HepG2 (cell line): ENCODE measurements around the gene RNU11. TPM values are rescaled to one million over a fixed set of nuclear protein-coding genes. Genes with fewer than 3 reads are reported as not detected.

Experiments used
- AGO2 ChIP-seq: fragments of 200-400 bp; formaldehyde crosslinking; optimal IDR thresholded peaks from 2 replicates; pipeline ENCODE3; 2017; ENCODE audit warnings: mild to moderate bottlenecking, low read depth, low read length, moderate library complexity
- BRCA1 ChIP-seq: sonication (generic); formaldehyde crosslinking; IDR thresholded peaks from 2 replicates; pipeline ENCODE4 v1.4.0; 2020; ENCODE audit warnings: missing genetic modification reagents
- BRD4 ChIP-seq: sonication (generic); formaldehyde crosslinking; IDR thresholded peaks from 2 replicates; pipeline ENCODE4 v1.4.0; 2020; ENCODE audit warnings: missing genetic modification reagents
- EP300 ChIP-seq, 3 experiments: sonication (generic) in 1 of 3; formaldehyde crosslinking in 1 of 3; IDR thresholded peaks; 2 replicates each; pipeline versions ENCODE4 v1.5.1 to v1.6.1; 2011 to 2020; ENCODE audit warnings: low read depth in 2 of 3, low read length in 2 of 3, borderline replicate concordance in 1 of 3, improper control_type of control experiment in 1 of 3, mild to moderate bottlenecking in 1 of 3, missing genetic modification reagents in 1 of 3, moderate library complexity in 1 of 3
- FLYWCH1 ChIP-seq: sonication (generic); formaldehyde crosslinking; IDR thresholded peaks from 2 replicates; pipeline ENCODE4 v1.8.1; 2023; ENCODE audit warnings: mild to moderate bottlenecking, missing genetic modification reagents
- ISL2 ChIP-seq: sonication (generic); formaldehyde crosslinking; IDR thresholded peaks from 2 replicates; pipeline ENCODE4 v1.5.0; 2020; ENCODE audit warnings: missing genetic modification reagents
- ISX ChIP-seq: sonication (generic); formaldehyde crosslinking; conservative IDR thresholded peaks from 2 replicates; pipeline ENCODE4 v1.5.0; 2020; ENCODE audit warnings: missing genetic modification reagents
- KDM1A ChIP-seq: IDR thresholded peaks from 2 replicates; pipeline ENCODE4 v1.6.1; 2016; ENCODE audit warnings: missing compliant biosample characterization
- MAFK ChIP-seq, 2 experiments: IDR thresholded peaks in 1 of 2; conservative IDR thresholded peaks in 1 of 2; 2 replicates each; pipeline ENCODE4 v1.6.1; 2011; ENCODE audit warnings: improper control_type of control experiment in 2 of 2, low read length in 2 of 2
- MLLT10 ChIP-seq: sonication (generic); formaldehyde crosslinking; IDR thresholded peaks from 2 replicates; pipeline ENCODE4 v1.4.0; 2020; ENCODE audit warnings: missing genetic modification reagents
- MTF2 ChIP-seq: sonication (generic); formaldehyde crosslinking; IDR thresholded peaks from 2 replicates; pipeline ENCODE4 v1.5.0; 2020; ENCODE audit warnings: missing genetic modification reagents, borderline replicate concordance
- NFIB ChIP-seq: sonication (generic); formaldehyde crosslinking; IDR thresholded peaks from 2 replicates; pipeline ENCODE4 v1.9.0; 2021; ENCODE audit warnings: missing genetic modification reagents, mild to moderate bottlenecking, borderline replicate concordance
- NRL ChIP-seq: sonication (generic); formaldehyde crosslinking; IDR thresholded peaks from 2 replicates; pipeline ENCODE4 v1.5.0; 2020; ENCODE audit warnings: missing genetic modification reagents, mild to moderate bottlenecking, moderate library complexity, borderline replicate concordance
- RFX5 ChIP-seq: IDR thresholded peaks from 2 replicates; pipeline ENCODE4 v1.6.1; 2011; ENCODE audit warnings: low read depth, low read length, improper control_type of control experiment
- SP140L ChIP-seq: sonication (generic); formaldehyde crosslinking; IDR thresholded peaks from 2 replicates; pipeline ENCODE4 v1.4.0; 2020; ENCODE audit warnings: missing genetic modification reagents, borderline replicate concordance
- ZC3H4 ChIP-seq: sonication (generic); formaldehyde crosslinking; IDR thresholded peaks from 2 replicates; pipeline ENCODE4 v1.4.0; 2020; ENCODE audit warnings: missing genetic modification reagents, borderline replicate concordance
- ZFP36 ChIP-seq: fragments of 150-350 bp; IDR thresholded peaks from 2 replicates; pipeline ENCODE4 v1.6.1; 2018; ENCODE audit warnings: borderline replicate concordance, low read length, low read depth; ENCODE audit not compliant: partially characterized antibody
- ZFP37 ChIP-seq: sonication (generic); formaldehyde crosslinking; IDR thresholded peaks from 2 replicates; pipeline ENCODE4 v1.4.0; 2020; ENCODE audit warnings: missing genetic modification reagents, borderline replicate concordance
- ZNF24 ChIP-seq: fragments of 450-650 bp; IDR thresholded peaks from 2 replicates; pipeline ENCODE4 v1.6.1; 2017; ENCODE audit warnings: antibody characterized with exemption, mild to moderate bottlenecking
- ZNF335 ChIP-seq: sonication (generic); formaldehyde crosslinking; IDR thresholded peaks from 2 replicates; pipeline ENCODE4 v1.4.0; 2020; ENCODE audit warnings: missing genetic modification reagents
- ZNF468 ChIP-seq: sonication (generic); formaldehyde crosslinking; IDR thresholded peaks from 2 replicates; pipeline ENCODE4 v1.8.0; 2022; ENCODE audit warnings: mild to moderate bottlenecking, moderate library complexity, missing genetic modification reagents
- ZNF496 ChIP-seq: sonication (generic); formaldehyde crosslinking; IDR thresholded peaks from 2 replicates; pipeline ENCODE4 v1.8.1; 2023; ENCODE audit warnings: mild to moderate bottlenecking, moderate library complexity, missing genetic modification reagents; ENCODE audit not compliant: insufficient replicate concordance
- ZNF569 ChIP-seq: sonication (generic); formaldehyde crosslinking; IDR thresholded peaks from 2 replicates; pipeline ENCODE4 v1.5.0; 2020; ENCODE audit warnings: mild to moderate bottlenecking, missing genetic modification reagents, moderate library complexity, borderline replicate concordance
- ZNF605 ChIP-seq: sonication (generic); formaldehyde crosslinking; IDR thresholded peaks from 2 replicates; pipeline ENCODE4 v1.8.0; 2022; ENCODE audit warnings: mild to moderate bottlenecking, missing genetic modification reagents
- ZNF607 ChIP-seq: sonication (generic); formaldehyde crosslinking; IDR thresholded peaks from 2 replicates; pipeline ENCODE4 v1.5.1; 2020; ENCODE audit warnings: missing genetic modification reagents, mild to moderate bottlenecking, borderline replicate concordance
- ZNF7 ChIP-seq: IDR thresholded peaks from 2 replicates; pipeline ENCODE4 v1.6.1; 2016; ENCODE audit warnings: missing biosample characterization, missing genetic modification reagents
- ZNF780A ChIP-seq: sonication (generic); formaldehyde crosslinking; IDR thresholded peaks from 2 replicates; pipeline ENCODE4 v1.8.0; 2022; ENCODE audit warnings: mild to moderate bottlenecking, missing genetic modification reagents, moderate library complexity
- ZSCAN21 ChIP-seq: sonication (generic); formaldehyde crosslinking; IDR thresholded peaks from 2 replicates; pipeline ENCODE4 v1.8.0; 2022; ENCODE audit warnings: mild to moderate bottlenecking, missing genetic modification reagents, moderate library complexity, borderline replicate concordance
- polyA plus RNA-seq, 8 experiments: library from polyadenylated mRNA; depleted of rRNA in 3 of 8; stranded (reverse) in 7 of 8; unstranded in 1 of 8; fragments of >200 nt; fragmentation: Illumina TruSeq in 4 of 8; extraction: Trizol in 4 of 8; gene quantifications; 2 replicates each; pipeline versions ENCODE4 v1.2.1 to v1.2.3, GENCODE V29; 2011 to 2016; ENCODE audit warnings: low read depth in 4 of 8, missing spikeins in 1 of 8, mixed read lengths in 1 of 8; ENCODE audit not compliant: insufficient read depth in 1 of 8
- total RNA-seq, 5 experiments: library from RNA; depleted of rRNA; stranded (reverse); fragments of >200 nt; fragmentation: Illumina TruSeq; extraction: Trizol; gene quantifications; 2 replicates each; pipeline ENCODE4 v1.2.3, GENCODE V29; 2016; ENCODE audit warnings: low read depth in 1 of 5
- TF ChIP-seq, protein P1 (sequence below): sonication (generic); formaldehyde crosslinking; IDR thresholded peaks from 2 replicates; pipeline ENCODE4 v1.5.1; 2020; ENCODE audit warnings: missing genetic modification reagents, mild to moderate bottlenecking, borderline replicate concordance
- TF ChIP-seq, protein P2 (sequence below): sonication (generic); formaldehyde crosslinking; IDR thresholded peaks from 2 replicates; pipeline ENCODE4 v1.4.0; 2020; ENCODE audit warnings: missing genetic modification reagents

Gene RNU11
- total and polyA plus RNA-seq, 2 of the 13 experiments (the other 11 are each of a cell fraction or from before 2014, with no cell fraction given), result not detected

DNA sequence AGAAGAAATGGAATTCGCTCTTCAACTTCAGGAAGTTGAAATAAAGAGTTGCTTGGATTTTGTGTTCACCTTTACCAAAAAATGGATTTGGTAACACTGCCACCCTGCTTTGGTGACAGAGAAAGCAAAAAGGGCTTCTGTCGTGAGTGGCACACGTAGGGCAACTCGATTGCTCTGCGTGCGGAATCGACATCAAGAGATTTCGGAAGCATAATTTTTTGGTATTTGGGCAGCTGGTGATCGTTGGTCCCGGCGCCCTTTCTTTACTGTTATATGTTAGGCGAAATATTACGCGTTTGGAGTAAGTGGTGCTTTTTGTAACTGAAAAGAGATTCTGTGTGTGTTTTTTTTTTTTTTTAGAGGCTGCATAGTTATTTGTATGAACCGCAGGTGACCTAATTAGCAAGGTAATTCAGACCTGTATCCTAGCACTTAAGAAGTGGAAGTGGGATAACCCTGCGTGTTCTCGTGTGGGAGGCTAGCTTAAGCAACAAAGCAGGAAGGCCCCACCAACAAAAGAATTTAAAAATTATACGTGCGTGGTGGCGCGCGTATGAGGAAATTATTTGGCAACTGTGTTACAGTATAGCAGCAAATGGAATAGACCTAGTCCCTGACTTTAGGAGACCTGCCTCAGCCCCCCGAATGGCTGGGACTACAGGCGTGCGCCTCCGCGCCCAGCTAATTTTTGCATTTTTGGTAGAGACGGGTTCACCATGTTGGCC, at the start of gene RNU11 (continued):
- TF ChIP-seq EP300 (IDR thresholded peaks at IDR 0.05; ENCODE audit: low read depth in 2 of 2, low read length in 2 of 2), result peak in 1 of 2 experiments; percentile 77; a peak in 3 of 4 replicates
- peak; percentile 86 for TF ChIP-seq EP300 (CRISPR knock-in tag; IDR thresholded peaks at IDR 0.05; ENCODE audit: borderline replicate concordance)
- peak; percentile 87 for TF ChIP-seq ISL2 (CRISPR knock-in tag)
- peak; percentile 89 for TF ChIP-seq ZNF335 (CRISPR knock-in tag)
- TF ChIP-seq ZC3H4 (CRISPR knock-in tag), result peak; percentile 98
- peak; percentile 84; the same call in 1 of the 2 replicates for TF ChIP-seq NFIB (CRISPR knock-in tag)
- no peak; the same call in none of the 2 replicates for TF ChIP-seq KDM1A (CRISPR knock-in tag)
- peak; percentile 74; the same call in 1 of the 2 replicates for TF ChIP-seq ZSCAN21 (CRISPR knock-in tag)
- TF ChIP-seq SP140L (CRISPR knock-in tag), result peak; percentile 98
- peak; percentile 53; the same call in 1 of the 2 replicates for TF ChIP-seq ISX (CRISPR knock-in tag)
- peak; percentile 30; the same call in 1 of the 2 replicates for TF ChIP-seq ZNF24
- TF ChIP-seq BRD4 (CRISPR knock-in tag), result no peak
- TF ChIP-seq NRL (CRISPR knock-in tag), result no peak
- TF ChIP-seq, protein P1, sequence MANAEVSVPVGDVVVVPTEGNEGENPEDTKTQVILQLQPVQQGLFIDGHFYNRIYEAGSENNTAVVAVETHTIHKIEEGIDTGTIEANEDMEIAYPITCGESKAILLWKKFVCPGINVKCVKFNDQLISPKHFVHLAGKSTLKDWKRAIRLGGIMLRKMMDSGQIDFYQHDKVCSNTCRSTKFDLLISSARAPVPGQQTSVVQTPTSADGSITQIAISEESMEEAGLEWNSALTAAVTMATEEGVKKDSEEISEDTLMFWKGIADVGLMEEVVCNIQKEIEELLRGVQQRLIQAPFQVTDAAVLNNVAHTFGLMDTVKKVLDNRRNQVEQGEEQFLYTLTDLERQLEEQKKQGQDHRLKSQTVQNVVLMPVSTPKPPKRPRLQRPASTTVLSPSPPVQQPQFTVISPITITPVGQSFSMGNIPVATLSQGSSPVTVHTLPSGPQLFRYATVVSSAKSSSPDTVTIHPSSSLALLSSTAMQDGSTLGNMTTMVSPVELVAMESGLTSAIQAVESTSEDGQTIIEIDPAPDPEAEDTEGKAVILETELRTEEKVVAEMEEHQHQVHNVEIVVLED, result peak; percentile 79; the same call in 1 of the 2 replicates
- peak; percentile 28; the same call in 1 of the 2 replicates for TF ChIP-seq MLLT10 (CRISPR knock-in tag)
- no peak for TF ChIP-seq ZNF569 (CRISPR knock-in tag)
- TF ChIP-seq FLYWCH1 (CRISPR knock-in tag), result no peak; the same call in 1 of the 2 replicates
- no peak for TF ChIP-seq ZNF496
- no peak for TF ChIP-seq AGO2
- TF ChIP-seq ZNF605 (CRISPR knock-in tag), result peak; percentile 66; the same call in 1 of the 2 replicates
- no peak for TF ChIP-seq ZNF607 (CRISPR knock-in tag)
- no peak for TF ChIP-seq RFX5
- peak; percentile 59; the same call in 1 of the 2 replicates for TF ChIP-seq ZNF7 (CRISPR knock-in tag)
- no peak; the same call in 1 of the 2 replicates for TF ChIP-seq ZFP37 (CRISPR knock-in tag)
- no peak for TF ChIP-seq MAFK (conservative IDR thresholded peaks at IDR 0.05 in 1 of 2, IDR thresholded peaks at IDR 0.05 in 1 of 2; ENCODE audit: low read length in 2 of 2)
- TF ChIP-seq, protein P2, sequence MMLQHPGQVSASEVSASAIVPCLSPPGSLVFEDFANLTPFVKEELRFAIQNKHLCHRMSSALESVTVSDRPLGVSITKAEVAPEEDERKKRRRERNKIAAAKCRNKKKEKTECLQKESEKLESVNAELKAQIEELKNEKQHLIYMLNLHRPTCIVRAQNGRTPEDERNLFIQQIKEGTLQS (CRISPR knock-in tag), result peak; percentile 67
- TF ChIP-seq BRCA1, result no peak
- TF ChIP-seq ZFP36, result no peak
- TF ChIP-seq ZNF468 (CRISPR knock-in tag), result no peak
- no peak for TF ChIP-seq ZNF780A (CRISPR knock-in tag)
- no peak for TF ChIP-seq MTF2
